Liver (tissue), 9 donors: ENCODE data around the gene TARS3. TPM values are rescaled to one million over a fixed set of nuclear protein-coding genes. Genes with fewer than 3 reads are reported as not detected.

Source experiments
- DNase-seq: peaks from one replicate; pipeline ENCODE4 v3.0.0-alpha.2; 2017; ENCODE audit warnings: low spot score
- H3K27ac ChIP-seq, 2 donors: one replicate each; pipeline ENCODE4 v1.7.0; 2013; ENCODE audit warnings: inconsistent platforms in 2 of 2, low read length in 2 of 2, control low read depth in 1 of 2, low read depth in 1 of 2, mild to moderate bottlenecking in 1 of 2
- H3K27me3 ChIP-seq, 4 donors: one replicate each; pipeline versions ENCODE4 v1.6.1 to v1.7.0; 2013; ENCODE audit warnings: low read length in 3 of 4, inconsistent platforms in 1 of 4, mild to moderate bottlenecking in 1 of 4, moderate library complexity in 1 of 4; ENCODE audit not compliant: control insufficient read depth in 4 of 4, insufficient read depth in 4 of 4
- H3K36me3 ChIP-seq, 4 donors: one replicate each; pipeline versions ENCODE4 v1.6.1 to v1.7.0; 2013; ENCODE audit warnings: low read length in 3 of 4, mild to moderate bottlenecking in 3 of 4, low read depth in 1 of 4, moderate library complexity in 1 of 4; ENCODE audit not compliant: control insufficient read depth in 4 of 4, insufficient read depth in 3 of 4
- H3K4me1 ChIP-seq, 4 donors: one replicate each; pipeline versions ENCODE4 v1.6.1 to v1.7.0; 2013; ENCODE audit warnings: low read length in 3 of 4, mild to moderate bottlenecking in 3 of 4, moderate library complexity in 1 of 4; ENCODE audit not compliant: control insufficient read depth in 4 of 4, insufficient read depth in 4 of 4
- H3K4me3 ChIP-seq, 3 donors: one replicate each; pipeline versions ENCODE4 v1.6.1 to v1.7.0; 2013; ENCODE audit warnings: low read length in 3 of 3, control low read depth in 1 of 3, low read depth in 1 of 3, mild to moderate bottlenecking in 1 of 3
- H3K9ac ChIP-seq, 2 donors: one replicate each; pipeline ENCODE4 v1.7.0; 2013; ENCODE audit warnings: low read length in 2 of 2, mild to moderate bottlenecking in 2 of 2, moderate library complexity in 2 of 2, control low read depth in 1 of 2, low read depth in 1 of 2
- H3K9me3 ChIP-seq, 4 donors: one replicate each; pipeline versions ENCODE4 v1.6.1 to v1.7.0; 2013; ENCODE audit warnings: low read length in 3 of 4; ENCODE audit not compliant: control insufficient read depth in 4 of 4
- EGR1 ChIP-seq, 2 donors: IDR thresholded peaks; 2 replicates each; pipeline ENCODE4 v1.6.1; 2016 to 2018; ENCODE audit warnings: antibody characterized with exemption in 2 of 2, low read depth in 2 of 2
- FOXA1 ChIP-seq: IDR thresholded peaks from 2 replicates; pipeline ENCODE4 v1.6.1; 2016; ENCODE audit warnings: antibody characterized with exemption
- HNF4A ChIP-seq, 2 donors: conservative IDR thresholded peaks; 2 replicates each; pipeline ENCODE4 v1.6.1; 2016; ENCODE audit warnings: antibody characterized with exemption in 2 of 2, mild to moderate bottlenecking in 2 of 2
- JUND ChIP-seq, 2 donors: IDR thresholded peaks; 2 replicates each; pipeline ENCODE4 v1.6.1; 2016; ENCODE audit warnings: antibody characterized with exemption in 2 of 2
- MAX ChIP-seq: IDR thresholded peaks from 2 replicates; pipeline ENCODE4 v1.6.1; 2016; ENCODE audit warnings: antibody characterized with exemption
- NR2F2 ChIP-seq: IDR thresholded peaks from 2 replicates; pipeline ENCODE4 v1.6.1; 2016; ENCODE audit warnings: antibody characterized with exemption
- RAD21 ChIP-seq, 2 donors: IDR thresholded peaks; 2 replicates each; pipeline ENCODE4 v1.6.1; 2016; ENCODE audit warnings: antibody characterized with exemption in 2 of 2, mild to moderate bottlenecking in 2 of 2
- RXRA ChIP-seq, 2 donors: IDR thresholded peaks; 2 replicates each; pipeline ENCODE4 v1.6.1; 2017 to 2018; ENCODE audit warnings: antibody characterized with exemption in 2 of 2, mild to moderate bottlenecking in 1 of 2
- SP1 ChIP-seq: IDR thresholded peaks from 2 replicates; pipeline ENCODE4 v1.6.1; 2018; ENCODE audit warnings: antibody characterized with exemption, mild to moderate bottlenecking
- TAF1 ChIP-seq: conservative IDR thresholded peaks from 2 replicates; pipeline ENCODE4 v1.6.1; 2016; ENCODE audit warnings: antibody characterized with exemption, mild to moderate bottlenecking
- YY1 ChIP-seq: IDR thresholded peaks from 2 replicates; pipeline ENCODE4 v1.6.1; 2016; ENCODE audit warnings: antibody characterized with exemption, mild to moderate bottlenecking
- ZBTB33 ChIP-seq: IDR thresholded peaks from 2 replicates; pipeline ENCODE4 v1.6.1; 2016; ENCODE audit warnings: antibody characterized with exemption
- WGBS: extraction: QIAGEN DNeasy Blood & Tissue Kit; methylation state at CpG from one replicate; pipeline ENCODE4 v1.1.7; 2013; 5-methylcytosine and 5-hydroxymethylcytosine counted together
- polyA plus RNA-seq, 2 donors: library from polyadenylated mRNA; stranded (reverse) in 1 of 2; unstranded in 1 of 2; fragments of 200-250 nt in 1 of 2; fragments of >200 nt in 1 of 2; fragmentation: Nextera tagmentation in 1 of 2; extraction: Ambion mirVana in 1 of 2; gene quantifications; one replicate each; pipeline versions ENCODE4 v1.2.1 to v1.2.3, GENCODE V29; 2013 to 2015
- total RNA-seq, 2 donors: library from RNA; depleted of rRNA; stranded (reverse); fragments of >200 nt; gene quantifications; one replicate each; pipeline ENCODE4 v1.2.3, GENCODE V29; 2014
- TF ChIP-seq, protein P1 (sequence below): fragments of 150-350 bp; IDR thresholded peaks from 2 replicates; pipeline ENCODE4 v1.5.1; 2017; ENCODE audit warnings: improper control_type of control experiment, low read depth, low read length; ENCODE audit not compliant: missing input control
- TF ChIP-seq, protein P2 (sequence below): IDR thresholded peaks from 2 replicates; pipeline ENCODE4 v1.6.1; 2016; ENCODE audit warnings: antibody characterized with exemption
- TF ChIP-seq, protein P3 (sequence below): IDR thresholded peaks from 2 replicates; pipeline ENCODE4 v1.6.1; 2016; ENCODE audit warnings: antibody characterized with exemption, mild to moderate bottlenecking
- donor health status: healthy.
- donor health status: healthy.
- donor health status: healthy.
- donor health status: healthy.
- donor health status: healthy.

The TARS3 gene
- total and polyA plus RNA-seq, 4 donors, result 2.3 to 7.8 (median 4.0) TPM

GRCh38 chr15:101647251-101647650 is 77.0 kb downstream of the TARS3 start:
- DNase-seq, result no peak
- Histone ChIP-seq H3K9me3 (no peaks in the 10 kb centered on the region), H3K4me3 (no peak overlapping the region), H3K27ac (peak overlapping the region; percentile 70 to 75), H3K4me1 (peaks cover 4 to 29% (median 28%) of the 10 kb centered on the region in 4 donors), H3K9ac (peak overlapping the region in 1 of 2 donors; percentile 70), H3K36me3 (peaks cover 5 to 31% (median 23%) of the 10 kb centered on the region in 4 donors), H3K27me3 (no peaks in the 10 kb centered on the region)
- 37% methylated on average over 3 of the region's 3 CpGs for WGBS
- TF ChIP-seq MAX, result peak; percentile 70
- TF ChIP-seq ZBTB33, result no peak
- TF ChIP-seq, protein P1, sequence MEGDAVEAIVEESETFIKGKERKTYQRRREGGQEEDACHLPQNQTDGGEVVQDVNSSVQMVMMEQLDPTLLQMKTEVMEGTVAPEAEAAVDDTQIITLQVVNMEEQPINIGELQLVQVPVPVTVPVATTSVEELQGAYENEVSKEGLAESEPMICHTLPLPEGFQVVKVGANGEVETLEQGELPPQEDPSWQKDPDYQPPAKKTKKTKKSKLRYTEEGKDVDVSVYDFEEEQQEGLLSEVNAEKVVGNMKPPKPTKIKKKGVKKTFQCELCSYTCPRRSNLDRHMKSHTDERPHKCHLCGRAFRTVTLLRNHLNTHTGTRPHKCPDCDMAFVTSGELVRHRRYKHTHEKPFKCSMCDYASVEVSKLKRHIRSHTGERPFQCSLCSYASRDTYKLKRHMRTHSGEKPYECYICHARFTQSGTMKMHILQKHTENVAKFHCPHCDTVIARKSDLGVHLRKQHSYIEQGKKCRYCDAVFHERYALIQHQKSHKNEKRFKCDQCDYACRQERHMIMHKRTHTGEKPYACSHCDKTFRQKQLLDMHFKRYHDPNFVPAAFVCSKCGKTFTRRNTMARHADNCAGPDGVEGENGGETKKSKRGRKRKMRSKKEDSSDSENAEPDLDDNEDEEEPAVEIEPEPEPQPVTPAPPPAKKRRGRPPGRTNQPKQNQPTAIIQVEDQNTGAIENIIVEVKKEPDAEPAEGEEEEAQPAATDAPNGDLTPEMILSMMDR, result peak; percentile 15
- TF ChIP-seq RXRA (IDR thresholded peaks at IDR 0.05), result peak in 1 of 2 donors; percentile 64
- peak; percentile 12 for TF ChIP-seq YY1

GRCh38 chr15:101646672-101647071 is 77.6 kb downstream of the TARS3 start:
- Histone ChIP-seq H3K9ac (peak overlapping the region in 1 of 2 donors; percentile 83), H3K4me1 (peaks cover 4 to 29% (median 28%) of the 10 kb centered on the region in 4 donors), H3K9me3 (no peaks in the 10 kb centered on the region), H3K36me3 (peaks cover 5 to 31% (median 23%) of the 10 kb centered on the region in 4 donors), H3K27me3 (no peaks in the 10 kb centered on the region), H3K27ac (peak overlapping the region; percentile 70 to 75), H3K4me3 (no peak overlapping the region)
- WGBS, result 24% methylated on average over 8 of the region's 8 CpGs
- DNase-seq, result no peak
- TF ChIP-seq FOXA1 (no peak), MAX (peak; percentile 53), HNF4A (conservative IDR thresholded peaks at IDR 0.05) (peak; percentile 77 to 90), JUND (IDR thresholded peaks at IDR 0.05) (peak in 1 of 2 donors; percentile 60), SP1 (peak; percentile 75), RXRA (IDR thresholded peaks at IDR 0.05) (peak; percentile 61 to 91), YY1 (no peak), ZBTB33 (peak; percentile 17), TAF1 (no peak), EGR1 (IDR thresholded peaks at IDR 0.05; ENCODE audit: low read depth in 2 of 2) (peak in 1 of 2 donors; percentile 16), RAD21 (IDR thresholded peaks at IDR 0.05) (peak; percentile 6 to 13), NR2F2 (peak; percentile 43)
- TF ChIP-seq, protein P2, sequence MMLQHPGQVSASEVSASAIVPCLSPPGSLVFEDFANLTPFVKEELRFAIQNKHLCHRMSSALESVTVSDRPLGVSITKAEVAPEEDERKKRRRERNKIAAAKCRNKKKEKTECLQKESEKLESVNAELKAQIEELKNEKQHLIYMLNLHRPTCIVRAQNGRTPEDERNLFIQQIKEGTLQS, result no peak
- TF ChIP-seq, protein P1, result no peak
- TF ChIP-seq, protein P3, sequence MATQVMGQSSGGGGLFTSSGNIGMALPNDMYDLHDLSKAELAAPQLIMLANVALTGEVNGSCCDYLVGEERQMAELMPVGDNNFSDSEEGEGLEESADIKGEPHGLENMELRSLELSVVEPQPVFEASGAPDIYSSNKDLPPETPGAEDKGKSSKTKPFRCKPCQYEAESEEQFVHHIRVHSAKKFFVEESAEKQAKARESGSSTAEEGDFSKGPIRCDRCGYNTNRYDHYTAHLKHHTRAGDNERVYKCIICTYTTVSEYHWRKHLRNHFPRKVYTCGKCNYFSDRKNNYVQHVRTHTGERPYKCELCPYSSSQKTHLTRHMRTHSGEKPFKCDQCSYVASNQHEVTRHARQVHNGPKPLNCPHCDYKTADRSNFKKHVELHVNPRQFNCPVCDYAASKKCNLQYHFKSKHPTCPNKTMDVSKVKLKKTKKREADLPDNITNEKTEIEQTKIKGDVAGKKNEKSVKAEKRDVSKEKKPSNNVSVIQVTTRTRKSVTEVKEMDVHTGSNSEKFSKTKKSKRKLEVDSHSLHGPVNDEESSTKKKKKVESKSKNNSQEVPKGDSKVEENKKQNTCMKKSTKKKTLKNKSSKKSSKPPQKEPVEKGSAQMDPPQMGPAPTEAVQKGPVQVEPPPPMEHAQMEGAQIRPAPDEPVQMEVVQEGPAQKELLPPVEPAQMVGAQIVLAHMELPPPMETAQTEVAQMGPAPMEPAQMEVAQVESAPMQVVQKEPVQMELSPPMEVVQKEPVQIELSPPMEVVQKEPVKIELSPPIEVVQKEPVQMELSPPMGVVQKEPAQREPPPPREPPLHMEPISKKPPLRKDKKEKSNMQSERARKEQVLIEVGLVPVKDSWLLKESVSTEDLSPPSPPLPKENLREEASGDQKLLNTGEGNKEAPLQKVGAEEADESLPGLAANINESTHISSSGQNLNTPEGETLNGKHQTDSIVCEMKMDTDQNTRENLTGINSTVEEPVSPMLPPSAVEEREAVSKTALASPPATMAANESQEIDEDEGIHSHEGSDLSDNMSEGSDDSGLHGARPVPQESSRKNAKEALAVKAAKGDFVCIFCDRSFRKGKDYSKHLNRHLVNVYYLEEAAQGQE, result peak; percentile 30
